Thoracic aorta endothelial cell (primary cell): ENCODE data around the gene MMAA. TPM values are rescaled to one million over a fixed set of nuclear protein-coding genes. Genes with fewer than 3 reads are reported as not detected.

Experiments used
- total RNA-seq: library from RNA; depleted of rRNA; stranded (reverse); fragments of >200 nt; gene quantifications from 2 replicates; pipeline ENCODE4 v1.2.3, GENCODE V29; 2012

MMAA gene
- 4.4 and 4.5 TPM in 2 replicates for total RNA-seq

GRCh38 chr4:145618932-145619638 is at the start of gene MMAA:
Gene MMAA, plus strand, starts transcription at chr4:145619385. Its CDS starts 19,755 bp downstream, at chr4:145639140.

DNA sequence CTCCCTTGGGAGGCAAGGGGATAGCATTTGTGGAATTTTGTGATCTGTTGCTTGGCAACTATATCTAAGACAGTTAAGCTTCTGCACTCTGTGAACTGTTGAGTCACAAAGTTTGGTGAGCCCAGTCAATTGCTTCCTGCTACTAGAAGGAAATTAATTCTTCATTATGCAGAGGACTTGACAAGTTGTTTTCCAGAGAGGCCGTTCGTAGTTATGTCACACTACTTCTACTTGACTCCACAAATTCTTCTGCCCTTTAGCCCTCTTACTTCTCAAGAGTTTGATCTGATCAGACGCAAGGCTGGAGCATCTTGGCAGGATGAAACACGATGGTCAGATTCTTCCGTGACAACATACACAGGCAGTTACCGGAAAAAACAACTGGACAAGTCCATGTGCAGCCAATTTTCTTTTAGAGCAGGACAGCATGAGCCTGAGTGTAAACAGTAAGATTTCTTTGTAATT is 60.8 kb downstream of the MMAA start, which contains the start of gene C4orf51:
Gene C4orf51 (plus strand): TSS at position 156 of the 465 bp plus-strand sequence. CDS start 58 bp downstream, at position 214.

Other genes with a start within 250 kb of the MMAA start
- 125 and 147 TPM in 2 replicates for gene SMAD1, start 137.5 kb upstream of the MMAA start, total RNA-seq
- not detected in 2 replicates for gene C4orf51, start 60.8 kb downstream of the MMAA start, total RNA-seq